Effector memory CD4-positive, alpha-beta T cell (primary cell): ENCODE measurements around the gene CLCA2.

Source experiments
- DNase-seq, 3 donors: peaks; one replicate each; pipeline ENCODE4 v3.0.0-alpha.2; 2020
- H3K27ac ChIP-seq: 2 replicates; pipeline ENCODE4 v1.7.0; 2013; ENCODE audit warnings: mild to moderate bottlenecking, low read length, moderate library complexity; ENCODE audit not compliant: insufficient read depth, poor library complexity, severe bottlenecking
- H3K27me3 ChIP-seq: replicated peaks from 2 replicates; pipeline ENCODE4 v1.7.0; 2013; ENCODE audit warnings: mild to moderate bottlenecking, low read length; ENCODE audit not compliant: insufficient read depth, control insufficient read depth, poor library complexity, severe bottlenecking
- H3K36me3 ChIP-seq: 2 replicates; pipeline ENCODE4 v1.7.0; 2013; ENCODE audit warnings: mild to moderate bottlenecking, low read length, moderate library complexity; ENCODE audit not compliant: control insufficient read depth, insufficient read depth
- H3K4me1 ChIP-seq: 2 replicates; pipeline ENCODE4 v1.7.0; 2013; ENCODE audit warnings: low read length, mild to moderate bottlenecking; ENCODE audit not compliant: control insufficient read depth, insufficient read depth, poor library complexity, severe bottlenecking
- H3K4me3 ChIP-seq: 2 replicates; pipeline ENCODE4 v1.7.0; 2013; ENCODE audit warnings: low read length, low read depth, mild to moderate bottlenecking; ENCODE audit not compliant: insufficient read depth, poor library complexity, severe bottlenecking
- H3K9me3 ChIP-seq: 2 replicates; pipeline ENCODE4 v1.7.0; 2013; ENCODE audit warnings: mild to moderate bottlenecking, low read length, moderate library complexity; ENCODE audit not compliant: control insufficient read depth

CLCA2 gene

DNA sequence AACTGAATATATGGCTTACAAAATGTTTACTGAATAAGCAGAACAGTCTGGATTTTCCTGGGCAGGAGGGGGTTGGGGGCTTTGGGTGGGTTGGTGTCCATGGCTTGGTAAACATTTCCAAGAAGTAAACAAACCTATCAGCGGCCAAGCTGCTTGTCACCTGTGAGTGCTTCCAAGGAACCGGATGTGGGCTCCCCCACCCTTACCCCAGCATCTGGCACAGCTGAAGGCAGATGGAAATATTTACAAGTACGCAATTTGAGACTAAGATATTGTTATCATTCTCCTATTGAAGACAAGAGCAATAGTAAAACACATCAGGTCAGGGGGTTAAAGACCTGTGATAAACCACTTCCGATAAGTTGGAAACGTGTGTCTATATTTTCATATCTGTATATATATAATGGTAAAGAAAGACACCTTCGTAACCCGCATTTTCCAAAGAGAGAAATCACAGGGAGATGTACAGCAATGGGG is 44.6 kb downstream of the CLCA2 start, which contains the start of gene CLCA1:
Gene CLCA1, plus strand, starts transcription at position 427 of the 477 bp plus-strand sequence. Its CDS starts 45 bp downstream, at position 472.
- Histone ChIP-seq H3K27me3 (no peaks in the 10 kb centered on the region), H3K4me1 (no peaks in the 10 kb centered on the region), H3K36me3 (no peaks in the 10 kb centered on the region), H3K4me3 (no peak within 1 kb of the TSS), H3K9me3 (no peaks in the 10 kb centered on the region), H3K27ac (no peak within 1 kb of the TSS)
- DNase-seq = no peak

DNA sequence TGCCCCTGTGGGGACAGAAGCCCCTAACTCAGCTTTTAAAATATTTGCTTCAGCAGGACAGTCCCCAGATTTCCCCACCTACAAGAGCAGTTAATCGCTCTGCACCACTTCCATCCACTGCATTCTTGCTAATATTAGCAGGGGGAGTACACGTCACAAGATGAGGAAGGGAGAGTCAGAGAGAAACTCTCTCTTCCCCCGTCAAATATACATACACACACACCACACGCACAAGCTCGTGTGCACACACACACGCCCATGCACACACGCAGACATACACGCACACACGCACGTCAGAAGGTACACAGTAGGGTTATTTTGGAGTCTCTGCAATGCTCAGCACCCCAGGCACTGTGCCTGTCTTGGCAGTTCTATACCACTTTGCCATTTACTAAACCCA is 46.9 kb downstream of the CLCA2 start:
- Histone ChIP-seq H3K36me3 (no peaks in the 10 kb centered on the region), H3K4me1 (no peaks in the 10 kb centered on the region), H3K9me3 (no peaks in the 10 kb centered on the region), H3K27ac (no peak overlapping the region), H3K4me3 (no peak overlapping the region), H3K27me3 (no peaks in the 10 kb centered on the region)
- no peak for DNase-seq

DNA sequence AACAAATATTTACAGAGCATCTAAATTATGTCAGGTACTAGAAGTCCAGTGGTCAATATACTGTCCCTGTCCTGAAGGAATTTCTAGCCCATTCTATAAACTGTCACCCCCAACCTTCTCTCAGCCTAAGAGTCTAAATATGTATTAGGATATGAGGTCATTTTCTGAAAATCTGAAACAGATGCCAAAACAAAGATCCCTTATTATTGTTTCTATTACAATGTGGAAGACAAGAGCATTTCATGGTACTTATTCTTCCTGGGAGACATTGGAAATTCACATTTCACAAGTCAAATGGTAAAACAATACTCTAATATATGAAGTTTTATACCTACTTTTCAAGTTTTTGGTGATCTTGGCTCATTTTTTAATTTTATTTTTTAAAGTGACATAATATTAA is 47.3 kb downstream of the CLCA2 start:
- no peak for DNase-seq
- no peaks in the 10 kb centered on the region for H3K4me1 ChIP-seq
- H3K36me3 ChIP-seq = no peaks in the 10 kb centered on the region
- H3K9me3 ChIP-seq = no peaks in the 10 kb centered on the region
- no peak overlapping the region for H3K27ac ChIP-seq
- H3K27me3 ChIP-seq = no peaks in the 10 kb centered on the region
- no peak overlapping the region for H3K4me3 ChIP-seq

DNA sequence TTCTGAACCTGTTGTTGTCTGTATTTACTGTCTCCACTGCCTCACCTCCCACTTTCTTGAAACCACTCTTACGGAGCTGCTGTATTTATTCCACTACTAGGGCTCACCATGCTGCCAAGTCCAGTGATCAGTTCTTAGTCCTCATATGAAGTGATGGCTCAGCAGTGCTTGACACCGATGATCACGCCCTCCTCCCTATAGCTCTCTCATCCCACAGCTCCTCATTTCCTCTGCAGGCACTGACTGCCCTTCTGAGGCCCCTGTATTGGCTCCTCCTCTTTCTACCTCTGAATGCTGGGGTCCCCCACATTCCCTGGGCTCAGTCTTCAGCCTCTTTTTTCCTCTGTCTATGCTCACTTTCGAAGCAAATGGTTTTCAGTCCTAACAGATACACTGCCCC is 48.2 kb downstream of the CLCA2 start:
- no peaks in the 10 kb centered on the region for H3K36me3 ChIP-seq
- H3K27ac ChIP-seq = no peak overlapping the region
- DNase-seq = no peak
- H3K27me3 ChIP-seq = no peaks in the 10 kb centered on the region
- H3K4me3 ChIP-seq = no peak overlapping the region
- H3K4me1 ChIP-seq = no peaks in the 10 kb centered on the region
- H3K9me3 ChIP-seq = no peaks in the 10 kb centered on the region

DNA sequence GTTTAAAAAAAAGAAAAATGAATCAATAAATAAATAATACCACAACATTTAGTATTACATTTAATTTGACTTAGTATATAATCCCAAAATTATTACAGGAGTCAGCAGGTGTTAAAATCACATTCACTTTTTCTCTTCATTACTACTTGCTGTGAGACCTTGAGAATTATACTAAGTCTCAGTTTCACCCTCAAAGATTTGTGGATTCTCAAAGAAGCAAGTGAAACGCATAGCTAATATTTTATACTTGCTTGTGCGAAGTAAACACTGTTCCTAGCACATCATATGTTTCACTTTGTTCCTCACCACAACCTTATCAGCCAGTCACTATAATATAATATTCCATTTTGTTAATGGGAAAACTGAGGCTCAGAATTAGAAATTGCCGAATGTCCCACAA is 48.8 kb downstream of the CLCA2 start:
- H3K4me3 ChIP-seq = no peak overlapping the region
- DNase-seq = no peak
- no peaks in the 10 kb centered on the region for H3K4me1 ChIP-seq
- no peaks in the 10 kb centered on the region for H3K9me3 ChIP-seq
- H3K36me3 ChIP-seq = no peaks in the 10 kb centered on the region
- H3K27me3 ChIP-seq = no peaks in the 10 kb centered on the region
- no peak overlapping the region for H3K27ac ChIP-seq

DNA sequence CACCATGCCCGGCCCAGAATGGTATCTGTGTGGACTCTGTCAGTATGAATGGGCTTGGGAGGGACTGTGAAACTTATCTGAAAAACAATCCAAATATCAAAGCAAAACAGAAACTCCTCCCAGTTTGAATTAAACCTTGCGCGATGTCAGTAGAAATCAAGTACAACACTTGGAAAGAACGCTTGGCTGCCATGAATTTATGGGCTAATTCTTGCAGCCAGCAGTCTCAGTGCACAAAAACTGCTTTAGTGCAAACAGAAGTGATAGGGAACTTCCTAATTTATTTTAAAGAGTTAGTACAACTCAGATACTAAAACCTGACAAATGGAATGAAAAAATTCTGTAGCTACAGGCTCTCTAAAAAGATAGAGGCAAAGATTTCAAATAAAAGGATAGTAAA is 53.3 kb downstream of the CLCA2 start:
- H3K36me3 ChIP-seq = no peaks in the 10 kb centered on the region
- no peak overlapping the region for H3K27ac ChIP-seq
- H3K4me1 ChIP-seq = no peaks in the 10 kb centered on the region
- no peaks in the 10 kb centered on the region for H3K9me3 ChIP-seq
- DNase-seq = no peak
- H3K27me3 ChIP-seq = no peaks in the 10 kb centered on the region
- H3K4me3 ChIP-seq = no peak overlapping the region

DNA sequence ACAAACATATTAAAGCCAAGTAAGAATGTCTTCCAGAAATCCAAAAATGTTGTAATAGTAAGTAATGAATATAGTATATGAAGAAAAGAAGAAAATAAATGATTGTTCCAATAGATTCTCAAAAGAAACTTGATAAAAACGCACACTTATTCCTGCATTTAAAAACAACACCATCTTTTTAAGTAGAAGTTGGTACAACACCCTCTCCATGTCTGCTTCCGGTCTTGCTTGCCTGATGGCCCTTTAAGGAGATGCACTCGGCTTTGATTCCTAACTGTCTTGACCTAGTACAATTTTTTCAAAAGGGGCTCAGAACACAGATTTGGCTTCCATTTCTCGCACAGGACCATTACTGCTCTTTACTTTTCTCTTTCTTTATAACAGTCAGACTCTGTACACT is 53.7 kb downstream of the CLCA2 start:
- Histone ChIP-seq H3K4me3 (no peak overlapping the region), H3K9me3 (no peaks in the 10 kb centered on the region), H3K4me1 (no peaks in the 10 kb centered on the region), H3K27me3 (no peaks in the 10 kb centered on the region), H3K27ac (no peak overlapping the region), H3K36me3 (no peaks in the 10 kb centered on the region)
- DNase-seq = no peak

DNA sequence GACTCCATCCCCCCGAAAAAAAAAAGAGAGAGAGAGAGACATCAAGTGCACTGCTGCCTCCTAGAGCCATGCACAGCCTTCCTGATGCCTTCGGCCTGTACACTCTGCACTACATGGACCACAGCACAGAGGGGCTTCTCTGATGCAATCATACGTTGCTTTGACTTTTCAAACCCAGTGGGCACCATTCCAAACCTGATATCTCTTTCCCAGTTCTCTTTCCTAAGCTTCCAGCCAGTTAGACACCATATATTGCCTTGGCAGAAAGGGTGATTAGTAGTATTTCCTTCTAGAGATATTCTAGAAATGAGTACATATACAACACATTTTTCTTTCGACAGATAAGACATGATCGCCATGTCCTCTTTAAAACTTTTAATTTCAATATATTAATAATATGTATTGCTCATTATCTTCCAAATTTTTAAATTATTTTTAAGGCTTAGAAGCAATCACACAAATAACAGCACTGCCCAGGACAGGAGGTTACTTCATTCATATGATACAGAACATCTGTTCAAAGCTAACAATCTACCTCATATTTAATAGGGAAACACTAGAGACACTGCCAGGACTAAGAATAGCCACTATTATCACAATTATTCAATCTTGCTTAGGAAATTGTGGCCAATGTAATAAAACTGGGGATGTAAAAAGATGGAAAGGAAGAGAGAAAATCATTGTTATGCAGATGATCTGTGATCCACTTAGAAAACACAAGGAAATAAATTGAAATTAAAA is 54.6 kb downstream of the CLCA2 start:
- Histone ChIP-seq H3K4me1 (no peaks in the 10 kb centered on the region), H3K27ac (no peak overlapping the region)
- DNase-seq = no peak

DNA sequence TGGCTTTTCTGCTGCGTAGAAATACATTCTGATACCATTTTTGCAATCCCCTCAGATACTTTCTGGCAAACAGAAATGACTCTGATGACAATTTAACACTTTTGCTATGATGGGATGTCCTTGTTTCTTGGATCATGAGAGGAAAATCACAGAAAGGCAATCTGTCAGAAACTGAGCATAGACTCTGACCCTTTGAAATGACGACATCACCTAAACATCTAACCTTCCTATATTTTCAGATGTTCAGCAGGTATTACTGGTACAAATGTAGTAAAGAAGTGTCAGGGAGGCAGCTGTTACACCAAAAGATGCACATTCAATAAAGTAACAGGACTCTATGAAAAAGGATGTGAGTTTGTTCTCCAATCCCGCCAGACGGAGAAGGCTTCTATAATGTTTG is 58.0 kb downstream of the CLCA2 start:
- H3K4me3 ChIP-seq = no peak overlapping the region
- DNase-seq = no peak
- H3K27me3 ChIP-seq = no peaks in the 10 kb centered on the region
- no peaks in the 10 kb centered on the region for H3K36me3 ChIP-seq
- H3K27ac ChIP-seq = no peak overlapping the region
- no peaks in the 10 kb centered on the region for H3K9me3 ChIP-seq
- no peaks in the 10 kb centered on the region for H3K4me1 ChIP-seq

More for the DNA sequence above, 54.6 kb downstream of the CLCA2 start:
- Histone ChIP-seq H3K9me3 (no peaks in the 10 kb centered on the region), H3K4me3 (no peak overlapping the region), H3K27me3 (no peaks in the 10 kb centered on the region), H3K36me3 (no peaks in the 10 kb centered on the region)

DNA sequence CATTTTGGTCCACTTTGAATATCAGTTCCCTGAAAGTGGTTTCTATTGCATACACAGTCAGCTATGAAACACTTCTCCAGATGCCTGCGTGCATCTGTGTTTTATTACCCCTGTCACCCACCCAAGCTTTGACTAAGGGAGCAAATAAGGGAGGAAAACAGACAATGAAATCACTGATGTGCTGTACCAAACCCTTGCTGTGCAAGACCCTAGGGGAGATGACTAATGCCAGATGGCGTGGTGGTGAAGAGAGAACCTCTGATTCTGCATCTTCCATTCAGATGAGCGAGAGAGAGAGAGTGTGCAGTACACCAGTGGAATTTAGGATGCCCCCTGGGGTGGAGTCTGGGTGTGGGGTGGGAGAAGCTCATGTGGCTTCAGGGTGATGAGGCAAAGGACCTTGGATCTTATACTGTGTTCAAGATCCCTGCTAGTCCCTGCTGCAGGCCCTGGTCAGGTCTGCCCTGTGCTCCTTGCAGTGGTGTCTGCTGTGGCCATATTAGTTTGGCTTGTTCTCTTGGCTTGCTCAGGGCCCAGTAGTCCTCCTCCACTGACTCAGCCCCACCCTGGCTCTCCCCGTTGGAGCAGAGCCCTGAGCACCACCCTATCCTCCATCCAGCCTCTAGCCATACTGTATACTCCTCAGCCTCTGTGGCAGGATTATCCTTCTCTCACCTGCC is 63.3 kb downstream of the CLCA2 start:
- Histone ChIP-seq H3K27me3 (no peaks in the 10 kb centered on the region), H3K36me3 (no peaks in the 10 kb centered on the region), H3K9me3 (no peaks in the 10 kb centered on the region), H3K4me1 (no peaks in the 10 kb centered on the region), H3K27ac (no peak overlapping the region), H3K4me3 (no peak overlapping the region)
- DNase-seq = no peak
